GM12873 (cell line): ENCODE measurements around the gene TMEM139.

ENCODE experiments used
- TF ChIP-seq, protein P1 (sequence below): IDR thresholded peaks from 2 replicates; pipeline ENCODE4 v1.5.1; 2012; ENCODE audit warnings: low read depth, mild to moderate bottlenecking, moderate library complexity, low read length, control low read depth; ENCODE audit not compliant: insufficient read depth; ENCODE audit errors: missing control alignments

TMEM139 gene

DNA sequence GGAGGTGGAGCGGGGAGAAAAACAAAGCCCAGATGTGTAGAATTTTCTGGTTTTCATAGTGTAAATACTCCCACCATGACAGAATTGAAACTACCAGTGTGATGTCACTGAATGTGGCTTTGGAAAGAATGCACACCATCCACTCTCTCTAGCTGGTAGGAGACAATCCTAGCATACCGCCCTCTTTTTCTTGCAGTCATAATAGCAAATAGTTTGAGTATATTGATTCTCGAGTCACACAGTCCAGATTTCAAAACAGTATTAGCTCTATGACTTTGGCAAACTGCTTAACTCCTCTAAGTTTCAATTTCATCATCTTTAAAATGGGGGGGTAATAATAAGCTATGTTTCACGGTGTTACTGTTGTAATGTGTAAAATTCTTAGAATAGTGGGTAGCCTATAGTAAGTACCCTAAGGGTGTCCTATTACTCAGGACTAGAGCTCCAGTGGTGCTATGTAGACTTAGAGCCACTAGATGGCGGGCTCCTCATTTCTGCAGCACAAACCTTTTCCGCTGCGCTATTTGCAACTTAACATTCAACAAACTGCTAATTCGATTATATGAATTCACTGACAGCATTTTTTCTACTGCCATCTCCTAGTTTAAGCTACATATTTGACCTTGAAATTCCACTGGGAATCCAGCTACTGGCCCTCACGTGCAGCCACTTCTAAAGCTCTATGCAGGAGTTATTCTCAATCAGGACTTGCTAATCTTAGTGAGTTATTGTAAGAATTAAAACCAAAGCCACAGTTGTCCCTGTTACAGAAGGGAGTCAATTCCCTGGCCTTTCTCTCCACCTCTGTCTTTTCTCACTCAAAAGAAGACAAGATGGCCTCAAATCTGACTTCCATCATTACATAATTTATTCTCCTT lies 44.2 kb upstream of the TMEM139 start:
- TF ChIP-seq, protein P1, sequence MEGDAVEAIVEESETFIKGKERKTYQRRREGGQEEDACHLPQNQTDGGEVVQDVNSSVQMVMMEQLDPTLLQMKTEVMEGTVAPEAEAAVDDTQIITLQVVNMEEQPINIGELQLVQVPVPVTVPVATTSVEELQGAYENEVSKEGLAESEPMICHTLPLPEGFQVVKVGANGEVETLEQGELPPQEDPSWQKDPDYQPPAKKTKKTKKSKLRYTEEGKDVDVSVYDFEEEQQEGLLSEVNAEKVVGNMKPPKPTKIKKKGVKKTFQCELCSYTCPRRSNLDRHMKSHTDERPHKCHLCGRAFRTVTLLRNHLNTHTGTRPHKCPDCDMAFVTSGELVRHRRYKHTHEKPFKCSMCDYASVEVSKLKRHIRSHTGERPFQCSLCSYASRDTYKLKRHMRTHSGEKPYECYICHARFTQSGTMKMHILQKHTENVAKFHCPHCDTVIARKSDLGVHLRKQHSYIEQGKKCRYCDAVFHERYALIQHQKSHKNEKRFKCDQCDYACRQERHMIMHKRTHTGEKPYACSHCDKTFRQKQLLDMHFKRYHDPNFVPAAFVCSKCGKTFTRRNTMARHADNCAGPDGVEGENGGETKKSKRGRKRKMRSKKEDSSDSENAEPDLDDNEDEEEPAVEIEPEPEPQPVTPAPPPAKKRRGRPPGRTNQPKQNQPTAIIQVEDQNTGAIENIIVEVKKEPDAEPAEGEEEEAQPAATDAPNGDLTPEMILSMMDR: peak; percentile 89

DNA sequence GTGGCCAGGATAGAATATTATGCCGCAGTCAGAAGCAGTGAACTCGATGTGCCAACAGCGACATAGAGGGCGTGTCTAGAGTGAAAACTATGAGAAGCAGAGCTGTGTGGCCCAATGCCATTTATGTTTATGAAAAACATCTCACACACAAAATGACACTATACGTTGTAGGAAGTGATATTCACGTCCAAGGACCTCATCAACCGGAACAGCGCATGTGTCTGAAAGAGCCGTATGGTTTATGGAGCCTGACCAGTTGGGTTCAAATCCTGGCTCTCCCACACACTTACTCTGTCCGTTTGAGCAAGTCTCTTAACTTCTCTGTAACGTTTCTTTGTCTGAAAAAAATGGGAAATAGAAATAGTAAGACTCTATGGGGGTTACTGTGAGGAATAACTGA lies 42.5 kb upstream of the TMEM139 start:
- TF ChIP-seq, protein P1: no peak

DNA sequence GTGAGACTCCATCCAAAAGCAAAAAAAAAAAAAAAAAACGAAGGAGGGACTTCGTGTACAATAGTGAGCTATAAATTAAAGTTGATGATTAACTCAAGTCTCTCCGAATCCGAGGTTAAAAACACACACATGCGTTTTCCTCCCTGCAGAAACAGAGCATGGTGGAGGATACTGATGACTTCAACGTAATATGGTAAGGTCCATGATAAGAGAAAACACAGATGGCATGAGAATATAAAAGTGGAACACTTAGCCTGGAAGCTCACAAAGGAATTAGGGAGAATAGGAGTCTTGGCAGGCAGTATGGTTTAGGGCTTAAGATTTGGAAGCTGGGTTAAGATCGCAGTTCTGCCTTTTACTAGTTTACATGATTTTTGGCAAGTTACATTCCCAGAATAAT lies 41.6 kb upstream of the TMEM139 start:
- TF ChIP-seq, protein P1: no peak

DNA sequence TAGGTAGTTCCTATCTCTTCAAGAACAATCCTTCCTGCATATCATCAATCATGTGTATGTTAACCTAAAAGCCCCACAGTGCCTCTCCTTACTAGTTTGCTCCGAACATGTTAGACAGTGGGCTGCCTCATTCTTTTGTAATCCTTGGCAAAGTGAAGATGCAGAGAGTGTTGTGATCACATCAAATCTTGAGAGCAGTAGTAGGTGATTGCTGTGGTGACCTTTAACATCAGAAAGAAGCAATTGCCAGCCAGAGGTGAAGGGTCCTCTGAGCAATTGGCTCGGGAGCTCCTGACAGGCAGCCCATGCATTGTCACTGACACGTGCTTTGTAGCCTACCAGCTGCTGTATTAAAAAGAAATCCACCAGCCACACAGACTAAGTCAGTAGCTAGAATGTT lies 41.1 kb upstream of the TMEM139 start:
- TF ChIP-seq, protein P1: no peak

DNA sequence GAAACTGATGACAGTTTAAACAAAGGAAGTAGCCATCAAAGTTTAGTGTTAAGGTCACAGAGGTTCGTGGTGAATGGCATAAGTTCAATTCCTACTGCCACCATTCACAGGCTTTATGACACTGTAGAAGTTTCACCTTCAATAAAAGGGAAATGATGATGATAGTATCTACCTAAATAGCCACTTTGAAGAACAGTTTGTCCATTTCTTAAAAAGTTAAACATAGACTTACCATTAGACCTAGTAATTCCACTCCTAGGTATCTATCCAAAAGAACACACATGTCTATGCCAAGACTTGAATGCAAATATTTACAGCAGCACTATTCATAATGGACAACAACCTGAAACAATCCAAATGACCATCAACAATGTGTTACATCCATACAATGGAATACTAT lies 40.4 kb upstream of the TMEM139 start:
- TF ChIP-seq, protein P1: no peak

DNA sequence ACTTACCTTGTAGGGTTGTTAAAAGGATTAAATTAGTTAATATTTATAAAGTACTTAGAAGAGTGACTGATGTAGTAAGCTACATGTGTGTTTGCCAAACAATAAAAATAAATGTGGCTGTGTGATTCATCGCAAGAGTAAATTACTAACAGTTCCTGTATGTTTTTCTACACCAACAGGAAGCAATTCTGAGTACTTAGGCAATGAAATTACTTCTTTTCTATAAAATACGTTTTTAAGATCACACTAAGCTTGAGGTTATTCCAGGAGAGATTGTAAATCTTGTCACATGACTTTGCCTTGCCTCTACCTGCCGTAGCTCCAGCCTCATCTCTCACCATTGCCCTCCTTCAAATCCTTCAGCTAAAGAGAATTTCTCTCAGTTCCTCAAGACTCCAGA lies 39.6 kb upstream of the TMEM139 start:
- TF ChIP-seq, protein P1: no peak

DNA sequence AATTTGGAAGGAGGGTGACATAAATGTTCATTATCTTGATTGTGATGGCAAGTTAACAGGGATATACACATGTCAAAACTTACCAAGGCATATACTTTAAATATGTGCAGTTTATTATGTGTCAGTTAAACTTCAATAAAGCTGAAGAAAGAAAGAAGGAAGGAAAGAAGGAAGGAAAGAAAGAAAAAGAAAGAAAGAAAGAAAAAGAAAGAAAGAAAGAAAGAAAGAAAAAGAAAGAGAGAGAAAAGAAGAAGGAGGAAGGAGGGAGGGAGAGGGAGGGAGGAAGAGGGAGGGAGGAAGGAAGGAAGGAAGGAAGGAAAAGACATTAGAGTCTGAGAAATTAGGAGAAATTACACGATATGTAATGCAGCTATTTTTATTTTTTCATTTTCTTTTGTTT lies 37.4 kb upstream of the TMEM139 start:
- TF ChIP-seq, protein P1: no peak
